GM18498 (cell line): ENCODE measurements around the gene UBA1.
"Not testable (repeated sequence)": the region's sequence is repeated elsewhere in the genome, so short reads cannot be mapped to it uniquely, and the experiment has no call there.

ENCODE experiments used
- ATAC-seq: cut with Tn5 transposase; IDR thresholded peaks from one replicate; pipeline ENCODE4 v1.9.1; 2021; ENCODE audit warnings: mild to moderate bottlenecking, moderate library complexity; ENCODE audit not compliant: unreplicated experiment

Gene UBA1

DNA sequence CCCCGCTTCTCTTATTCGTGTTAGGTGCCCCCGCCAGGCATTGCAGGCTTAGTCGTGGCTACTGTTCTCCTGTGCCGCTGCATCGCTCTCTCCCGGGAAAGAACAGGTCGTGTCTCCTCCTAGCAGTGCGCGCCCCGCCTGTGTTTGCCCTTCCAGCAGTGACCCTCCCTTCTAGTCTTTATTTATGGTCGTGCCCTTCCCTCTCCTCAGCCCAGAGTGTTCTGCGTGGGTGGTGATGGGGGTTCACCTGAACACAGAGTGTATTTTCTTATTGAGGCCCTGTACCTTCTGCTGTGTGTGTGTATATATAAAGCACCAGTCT lies 54.3 kb downstream of the UBA1 start:
- no peak for ATAC-seq

DNA sequence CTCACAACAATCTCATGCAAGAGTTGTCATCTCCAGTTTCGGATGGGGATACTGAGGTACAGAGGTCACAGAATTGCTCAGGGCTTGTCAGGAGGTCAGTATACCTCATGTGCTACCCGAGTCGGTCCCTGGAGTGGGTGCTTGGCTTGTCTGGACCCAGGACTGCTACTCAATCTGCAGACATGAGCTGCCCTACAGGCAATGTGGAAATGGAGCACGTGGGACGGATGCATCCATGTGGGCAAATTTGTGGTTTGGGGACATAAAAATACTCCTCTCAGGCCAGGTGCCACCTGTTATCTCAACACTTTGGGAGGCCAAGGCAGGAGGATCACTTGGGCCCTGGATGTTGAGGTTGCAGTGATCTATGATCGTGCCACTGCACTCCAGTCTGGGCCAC lies 54.9 kb downstream of the UBA1 start:
- no peak for ATAC-seq

DNA sequence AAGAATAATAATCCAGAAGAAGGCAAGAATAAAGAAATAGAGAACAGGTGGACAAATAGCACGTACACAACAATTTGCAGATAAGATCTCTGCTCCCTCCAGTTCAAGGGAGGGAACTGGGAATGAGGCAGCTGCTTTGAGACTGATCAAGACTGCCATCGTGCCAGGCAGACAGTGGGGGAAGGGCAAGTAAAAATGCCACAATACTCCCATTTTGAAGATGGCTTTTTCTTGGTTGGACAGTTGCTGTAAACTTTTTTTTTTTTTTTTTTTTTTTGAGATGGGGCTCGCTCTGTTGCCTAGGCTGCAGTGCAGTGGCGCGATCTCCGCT lies 56.4 kb downstream of the UBA1 start:
- ATAC-seq, result no peak

DNA sequence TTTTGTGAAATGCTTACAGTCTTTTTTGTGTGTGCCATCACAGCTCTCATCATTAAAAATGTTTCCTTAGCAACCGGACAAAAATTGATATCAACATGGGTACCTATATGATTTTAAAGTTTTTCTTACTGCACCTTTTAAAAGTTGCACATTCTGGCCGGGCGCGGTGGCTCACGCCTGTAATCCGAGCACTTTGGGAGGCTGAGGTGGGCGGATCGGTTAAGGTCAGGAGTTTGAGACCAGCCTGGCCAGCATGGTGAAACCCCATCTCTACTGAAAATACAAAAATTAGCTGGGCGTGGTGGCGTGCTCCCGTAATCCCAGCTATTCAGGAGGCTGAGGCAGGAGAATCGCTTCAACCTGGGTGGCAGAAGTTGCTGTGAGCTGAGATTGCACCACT lies 64.0 kb downstream of the UBA1 start:
- not testable (repeated sequence) for ATAC-seq
